ENCODE measurements around the gene SEMA5B. TPM values are rescaled to one million over a fixed set of nuclear protein-coding genes. Genes with fewer than 3 reads are reported as not detected.
A peak's percentile ranks its signal among the peaks of the same experiment; 100 is the strongest.

SEMA5B gene
- total and polyA plus RNA-seq, 4 donors: 0.20 to 1.1 (median 0.23) TPM

DNA sequence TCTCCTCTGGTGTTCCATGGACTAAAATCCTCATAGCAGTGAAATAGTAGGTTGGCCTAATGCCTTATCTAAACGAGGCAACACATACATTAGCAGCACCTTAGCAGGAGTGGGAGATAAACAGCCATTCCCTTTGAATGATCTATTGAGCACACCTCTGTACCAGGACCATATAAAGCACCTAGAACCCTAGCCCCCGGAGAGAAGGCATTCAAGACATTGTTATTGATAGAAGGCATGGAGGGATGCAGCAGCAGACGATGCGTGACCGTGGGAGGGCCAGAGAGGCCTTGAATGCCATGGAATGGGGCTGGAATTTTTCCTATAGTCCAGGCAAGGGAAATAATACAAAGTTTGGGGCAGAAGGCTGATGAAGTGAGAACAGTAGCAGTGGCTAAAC, 6.6 kb upstream of the SEMA5B start:
- peaks cover 0 to 11% (median 3%) of the 10 kb centered on the region in 4 donors for H3K4me1 ChIP-seq (ENCODE audit: control insufficient read depth in 4 of 4, insufficient read depth in 4 of 4, low read length in 3 of 4)
- WGBS: 93% methylated on average over 5 of the region's 5 CpGs
- no peak overlapping the region for H3K27ac ChIP-seq (ENCODE audit: low read depth in 1 of 2, low read length in 2 of 2)
- TF ChIP-seq, protein P1, sequence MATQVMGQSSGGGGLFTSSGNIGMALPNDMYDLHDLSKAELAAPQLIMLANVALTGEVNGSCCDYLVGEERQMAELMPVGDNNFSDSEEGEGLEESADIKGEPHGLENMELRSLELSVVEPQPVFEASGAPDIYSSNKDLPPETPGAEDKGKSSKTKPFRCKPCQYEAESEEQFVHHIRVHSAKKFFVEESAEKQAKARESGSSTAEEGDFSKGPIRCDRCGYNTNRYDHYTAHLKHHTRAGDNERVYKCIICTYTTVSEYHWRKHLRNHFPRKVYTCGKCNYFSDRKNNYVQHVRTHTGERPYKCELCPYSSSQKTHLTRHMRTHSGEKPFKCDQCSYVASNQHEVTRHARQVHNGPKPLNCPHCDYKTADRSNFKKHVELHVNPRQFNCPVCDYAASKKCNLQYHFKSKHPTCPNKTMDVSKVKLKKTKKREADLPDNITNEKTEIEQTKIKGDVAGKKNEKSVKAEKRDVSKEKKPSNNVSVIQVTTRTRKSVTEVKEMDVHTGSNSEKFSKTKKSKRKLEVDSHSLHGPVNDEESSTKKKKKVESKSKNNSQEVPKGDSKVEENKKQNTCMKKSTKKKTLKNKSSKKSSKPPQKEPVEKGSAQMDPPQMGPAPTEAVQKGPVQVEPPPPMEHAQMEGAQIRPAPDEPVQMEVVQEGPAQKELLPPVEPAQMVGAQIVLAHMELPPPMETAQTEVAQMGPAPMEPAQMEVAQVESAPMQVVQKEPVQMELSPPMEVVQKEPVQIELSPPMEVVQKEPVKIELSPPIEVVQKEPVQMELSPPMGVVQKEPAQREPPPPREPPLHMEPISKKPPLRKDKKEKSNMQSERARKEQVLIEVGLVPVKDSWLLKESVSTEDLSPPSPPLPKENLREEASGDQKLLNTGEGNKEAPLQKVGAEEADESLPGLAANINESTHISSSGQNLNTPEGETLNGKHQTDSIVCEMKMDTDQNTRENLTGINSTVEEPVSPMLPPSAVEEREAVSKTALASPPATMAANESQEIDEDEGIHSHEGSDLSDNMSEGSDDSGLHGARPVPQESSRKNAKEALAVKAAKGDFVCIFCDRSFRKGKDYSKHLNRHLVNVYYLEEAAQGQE (IDR thresholded peaks at IDR 0.05): no peak
- TF ChIP-seq SP1 (IDR thresholded peaks at IDR 0.05): no peak
- TF ChIP-seq, protein P2, sequence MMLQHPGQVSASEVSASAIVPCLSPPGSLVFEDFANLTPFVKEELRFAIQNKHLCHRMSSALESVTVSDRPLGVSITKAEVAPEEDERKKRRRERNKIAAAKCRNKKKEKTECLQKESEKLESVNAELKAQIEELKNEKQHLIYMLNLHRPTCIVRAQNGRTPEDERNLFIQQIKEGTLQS (IDR thresholded peaks at IDR 0.05): no peak
- no peak for TF ChIP-seq RXRA (IDR thresholded peaks at IDR 0.05)
- TF ChIP-seq RAD21 (IDR thresholded peaks at IDR 0.05): no peak
- TF ChIP-seq, protein P3, sequence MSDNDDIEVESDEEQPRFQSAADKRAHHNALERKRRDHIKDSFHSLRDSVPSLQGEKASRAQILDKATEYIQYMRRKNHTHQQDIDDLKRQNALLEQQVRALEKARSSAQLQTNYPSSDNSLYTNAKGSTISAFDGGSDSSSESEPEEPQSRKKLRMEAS (IDR thresholded peaks at IDR 0.05): no peak
- no peak for TF ChIP-seq NR2F2 (IDR thresholded peaks at IDR 0.05)
- no peak for TF ChIP-seq FOXA2 (IDR thresholded peaks at IDR 0.05)
- TF ChIP-seq FOXA1 (IDR thresholded peaks at IDR 0.05): no peak
- TF ChIP-seq, protein P4, sequence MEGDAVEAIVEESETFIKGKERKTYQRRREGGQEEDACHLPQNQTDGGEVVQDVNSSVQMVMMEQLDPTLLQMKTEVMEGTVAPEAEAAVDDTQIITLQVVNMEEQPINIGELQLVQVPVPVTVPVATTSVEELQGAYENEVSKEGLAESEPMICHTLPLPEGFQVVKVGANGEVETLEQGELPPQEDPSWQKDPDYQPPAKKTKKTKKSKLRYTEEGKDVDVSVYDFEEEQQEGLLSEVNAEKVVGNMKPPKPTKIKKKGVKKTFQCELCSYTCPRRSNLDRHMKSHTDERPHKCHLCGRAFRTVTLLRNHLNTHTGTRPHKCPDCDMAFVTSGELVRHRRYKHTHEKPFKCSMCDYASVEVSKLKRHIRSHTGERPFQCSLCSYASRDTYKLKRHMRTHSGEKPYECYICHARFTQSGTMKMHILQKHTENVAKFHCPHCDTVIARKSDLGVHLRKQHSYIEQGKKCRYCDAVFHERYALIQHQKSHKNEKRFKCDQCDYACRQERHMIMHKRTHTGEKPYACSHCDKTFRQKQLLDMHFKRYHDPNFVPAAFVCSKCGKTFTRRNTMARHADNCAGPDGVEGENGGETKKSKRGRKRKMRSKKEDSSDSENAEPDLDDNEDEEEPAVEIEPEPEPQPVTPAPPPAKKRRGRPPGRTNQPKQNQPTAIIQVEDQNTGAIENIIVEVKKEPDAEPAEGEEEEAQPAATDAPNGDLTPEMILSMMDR (IDR thresholded peaks at IDR 0.05; ENCODE audit: low read depth, low read length, missing input control): no peak
- no peak for TF ChIP-seq EGR1 (IDR thresholded peaks at IDR 0.05; ENCODE audit: low read depth in 2 of 2)
- TF ChIP-seq TAF1 (conservative IDR thresholded peaks at IDR 0.05): no peak
- no peak for TF ChIP-seq YY1 (IDR thresholded peaks at IDR 0.05)
- no peak for TF ChIP-seq JUND (IDR thresholded peaks at IDR 0.05)
- TF ChIP-seq HNF4G (IDR thresholded peaks at IDR 0.05): no peak
- TF ChIP-seq, protein P5, sequence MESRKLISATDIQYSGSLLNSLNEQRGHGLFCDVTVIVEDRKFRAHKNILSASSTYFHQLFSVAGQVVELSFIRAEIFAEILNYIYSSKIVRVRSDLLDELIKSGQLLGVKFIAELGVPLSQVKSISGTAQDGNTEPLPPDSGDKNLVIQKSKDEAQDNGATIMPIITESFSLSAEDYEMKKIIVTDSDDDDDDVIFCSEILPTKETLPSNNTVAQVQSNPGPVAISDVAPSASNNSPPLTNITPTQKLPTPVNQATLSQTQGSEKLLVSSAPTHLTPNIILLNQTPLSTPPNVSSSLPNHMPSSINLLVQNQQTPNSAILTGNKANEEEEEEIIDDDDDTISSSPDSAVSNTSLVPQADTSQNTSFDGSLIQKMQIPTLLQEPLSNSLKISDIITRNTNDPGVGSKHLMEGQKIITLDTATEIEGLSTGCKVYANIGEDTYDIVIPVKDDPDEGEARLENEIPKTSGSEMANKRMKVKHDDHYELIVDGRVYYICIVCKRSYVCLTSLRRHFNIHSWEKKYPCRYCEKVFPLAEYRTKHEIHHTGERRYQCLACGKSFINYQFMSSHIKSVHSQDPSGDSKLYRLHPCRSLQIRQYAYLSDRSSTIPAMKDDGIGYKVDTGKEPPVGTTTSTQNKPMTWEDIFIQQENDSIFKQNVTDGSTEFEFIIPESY (IDR thresholded peaks at IDR 0.05): no peak
- no peak for TF ChIP-seq HNF4A (conservative IDR thresholded peaks at IDR 0.05)
- H3K36me3 ChIP-seq (ENCODE audit: control insufficient read depth in 4 of 4, insufficient read depth in 3 of 4, low read depth in 1 of 4, low read length in 3 of 4): no peaks in the 10 kb centered on the region
- no peak overlapping the region for H3K9ac ChIP-seq (ENCODE audit: low read depth in 1 of 2, low read length in 2 of 2)
- no peaks in the 10 kb centered on the region for H3K9me3 ChIP-seq (ENCODE audit: control insufficient read depth in 4 of 4, low read length in 3 of 4)
- no peak for DNase-seq (ENCODE audit: low spot score)
- H3K4me3 ChIP-seq (ENCODE audit: low read depth in 1 of 3, low read length in 3 of 3): no peak overlapping the region
- no peaks in the 10 kb centered on the region for H3K27me3 ChIP-seq (ENCODE audit: control insufficient read depth in 4 of 4, insufficient read depth in 4 of 4, low read length in 3 of 4)

DNA sequence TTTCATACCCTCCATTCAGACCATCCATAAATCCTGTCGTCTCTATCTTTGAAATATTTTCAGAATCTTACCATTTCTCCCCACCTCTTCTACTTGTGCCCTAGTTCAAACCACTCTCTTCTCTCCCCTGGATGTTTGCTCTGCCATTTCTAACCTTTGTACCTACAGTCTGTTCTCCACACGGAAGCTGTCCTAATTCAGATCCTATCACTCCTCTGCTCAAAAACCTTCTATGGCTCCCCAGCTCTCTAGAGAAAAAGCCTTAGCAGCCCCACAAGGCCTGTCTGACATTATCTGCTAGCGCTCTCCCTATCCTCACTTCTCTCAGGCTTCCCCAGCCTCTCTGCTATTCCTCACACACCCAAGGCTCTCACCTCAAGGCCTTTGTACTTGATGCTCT, 4.5 kb upstream of the SEMA5B start:
- no peak overlapping the region for H3K9ac ChIP-seq (ENCODE audit: low read depth in 1 of 2, low read length in 2 of 2)
- H3K4me1 ChIP-seq (ENCODE audit: control insufficient read depth in 4 of 4, insufficient read depth in 4 of 4, low read length in 3 of 4): peaks cover 8 to 29% (median 14%) of the 10 kb centered on the region in 4 donors
- TF ChIP-seq RAD21 (IDR thresholded peaks at IDR 0.05) (peak in 1 of 2 donors; percentile 17), HNF4A (conservative IDR thresholded peaks at IDR 0.05) (peak; percentile 44 to 71), SP1 (IDR thresholded peaks at IDR 0.05) (peak; percentile 42), FOXA2 (IDR thresholded peaks at IDR 0.05) (no peak)
- TF ChIP-seq, protein P4 (IDR thresholded peaks at IDR 0.05; ENCODE audit: low read depth, low read length, missing input control): no peak
- TF ChIP-seq, protein P2 (IDR thresholded peaks at IDR 0.05): no peak
- H3K4me3 ChIP-seq (ENCODE audit: low read depth in 1 of 3, low read length in 3 of 3): no peak overlapping the region
- WGBS: 58% methylated on average over 3 of the region's 3 CpGs
- H3K27me3 ChIP-seq (ENCODE audit: control insufficient read depth in 4 of 4, insufficient read depth in 4 of 4, low read length in 3 of 4): no peaks in the 10 kb centered on the region
- no peak overlapping the region for H3K27ac ChIP-seq (ENCODE audit: low read depth in 1 of 2, low read length in 2 of 2)
- no peaks in the 10 kb centered on the region for H3K36me3 ChIP-seq (ENCODE audit: control insufficient read depth in 4 of 4, insufficient read depth in 3 of 4, low read depth in 1 of 4, low read length in 3 of 4)
- no peaks in the 10 kb centered on the region for H3K9me3 ChIP-seq (ENCODE audit: control insufficient read depth in 4 of 4, low read length in 3 of 4)
- no peak for DNase-seq (ENCODE audit: low spot score)

Measured in liver (tissue), 9 donors.